H1 (cell line): Measurements from ENCODE around the gene DNLZ.

Source experiments
- SRF ChIP-seq: IDR thresholded peaks from 2 replicates; pipeline ENCODE4 v1.6.1; 2011; ENCODE audit warnings: mild to moderate bottlenecking, low read depth, low read length, moderate library complexity
- TF ChIP-seq, protein P1 (sequence below): IDR thresholded peaks from 2 replicates; pipeline ENCODE4 v1.6.1; 2011; ENCODE audit warnings: low read depth, mild to moderate bottlenecking, low read length; ENCODE audit not compliant: insufficient read depth

DNA sequence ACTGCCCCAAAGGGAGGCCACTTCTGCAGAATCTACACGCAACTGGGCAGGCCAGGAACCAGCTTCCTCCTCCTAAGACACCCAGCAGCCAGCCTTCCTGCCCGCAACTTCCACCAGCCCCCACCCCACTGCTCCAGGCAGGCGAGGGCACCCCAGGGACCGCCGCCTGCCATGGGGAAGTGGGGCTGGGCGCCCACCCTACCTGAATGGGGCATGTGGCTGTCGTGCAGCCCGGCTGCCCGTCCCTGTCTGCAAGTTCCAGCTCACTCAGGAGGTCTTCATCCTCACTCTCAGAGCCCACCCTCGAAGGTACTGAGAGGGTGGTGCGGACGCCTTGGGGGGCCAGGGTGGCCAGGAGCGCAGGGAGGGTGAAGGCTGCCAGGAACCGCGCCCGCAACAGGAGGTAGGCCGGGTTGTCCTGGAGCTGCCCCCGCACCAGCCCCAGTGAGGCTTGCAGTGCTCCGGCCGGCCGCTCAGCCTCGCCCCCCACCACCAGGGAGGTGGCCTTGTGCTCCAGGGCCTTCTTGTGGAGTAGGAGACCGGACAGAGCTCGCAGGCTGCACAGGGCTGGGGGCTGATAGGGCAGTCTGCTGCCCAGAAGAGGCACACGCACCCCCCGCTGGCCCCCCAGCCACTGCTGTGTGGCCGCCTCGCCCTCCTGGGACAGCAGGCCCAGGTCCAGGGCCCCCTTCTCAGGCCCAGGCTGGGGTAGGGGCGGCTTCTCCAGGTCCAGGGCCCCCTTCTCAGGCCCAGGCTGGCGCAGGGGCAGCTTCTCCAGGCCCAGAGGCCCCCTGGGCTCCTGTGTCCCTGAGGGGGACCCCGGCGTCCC lies 14.0 kb upstream of the DNLZ start:
- TF ChIP-seq, protein P1, sequence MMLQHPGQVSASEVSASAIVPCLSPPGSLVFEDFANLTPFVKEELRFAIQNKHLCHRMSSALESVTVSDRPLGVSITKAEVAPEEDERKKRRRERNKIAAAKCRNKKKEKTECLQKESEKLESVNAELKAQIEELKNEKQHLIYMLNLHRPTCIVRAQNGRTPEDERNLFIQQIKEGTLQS: no peak
- no peak for TF ChIP-seq SRF
